Measurements from ENCODE around the gene AUTS2. TPM values are rescaled to one million over a fixed set of nuclear protein-coding genes. Genes with fewer than 3 reads are reported as not detected.
"Not testable (repeated sequence)": the region's sequence is repeated elsewhere in the genome, so short reads cannot be mapped to it uniquely, and the experiment has no call there.

Gene AUTS2
- total RNA-seq, 1 experiment from 2014 or later: 42.1 TPM

DNA sequence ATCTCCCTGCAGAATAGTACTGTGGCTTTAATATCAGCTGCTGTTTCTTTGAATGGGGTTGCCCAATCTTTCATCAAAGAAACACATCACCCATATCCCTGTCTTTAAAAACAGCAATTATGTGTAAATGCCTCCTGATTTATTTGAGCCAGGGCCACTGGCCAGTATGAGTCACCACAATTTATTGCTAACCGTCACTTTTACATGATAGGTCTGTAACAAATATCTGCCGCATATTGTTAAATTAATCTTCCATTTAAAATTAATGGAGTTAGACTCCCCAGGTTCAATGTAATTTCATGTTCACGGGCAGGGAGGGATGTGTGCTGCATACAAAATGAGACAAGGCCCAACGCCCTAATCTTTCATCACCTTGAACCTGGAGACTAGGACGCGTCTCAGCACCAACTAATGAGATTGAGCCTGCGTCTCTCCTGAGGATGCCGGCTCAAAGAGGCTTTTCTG lies 673.4 kb downstream of the AUTS2 start:
- Histone ChIP-seq H3K27me3 (replicated peaks; ENCODE audit: insufficient read depth, low read depth, low read length, poor library complexity) (no peaks in the 10 kb centered on the region), H3K4me3 (ENCODE audit: low read depth, low read length, poor library complexity, severe bottlenecking) (no peak overlapping the region), H3K36me3 (ENCODE audit: insufficient read depth, low read length, poor library complexity, severe bottlenecking) (no peaks in the 10 kb centered on the region), H3K4me1 (ENCODE audit: insufficient read depth, low read length, poor library complexity, severe bottlenecking) (no peaks in the 10 kb centered on the region), H3K9me3 (ENCODE audit: low read depth, low read length, poor library complexity, severe bottlenecking) (no peaks in the 10 kb centered on the region), H3K27ac (ENCODE audit: low read depth, low read length, poor library complexity, severe bottlenecking) (no peak overlapping the region)
- ChIA-PET CTCF (no interaction called here), POLR2A (ENCODE audit: low non-redundant PET) (no interaction called here)
- DNase-seq (ENCODE audit: low spot score): no peak
- TF ChIP-seq, protein P1, sequence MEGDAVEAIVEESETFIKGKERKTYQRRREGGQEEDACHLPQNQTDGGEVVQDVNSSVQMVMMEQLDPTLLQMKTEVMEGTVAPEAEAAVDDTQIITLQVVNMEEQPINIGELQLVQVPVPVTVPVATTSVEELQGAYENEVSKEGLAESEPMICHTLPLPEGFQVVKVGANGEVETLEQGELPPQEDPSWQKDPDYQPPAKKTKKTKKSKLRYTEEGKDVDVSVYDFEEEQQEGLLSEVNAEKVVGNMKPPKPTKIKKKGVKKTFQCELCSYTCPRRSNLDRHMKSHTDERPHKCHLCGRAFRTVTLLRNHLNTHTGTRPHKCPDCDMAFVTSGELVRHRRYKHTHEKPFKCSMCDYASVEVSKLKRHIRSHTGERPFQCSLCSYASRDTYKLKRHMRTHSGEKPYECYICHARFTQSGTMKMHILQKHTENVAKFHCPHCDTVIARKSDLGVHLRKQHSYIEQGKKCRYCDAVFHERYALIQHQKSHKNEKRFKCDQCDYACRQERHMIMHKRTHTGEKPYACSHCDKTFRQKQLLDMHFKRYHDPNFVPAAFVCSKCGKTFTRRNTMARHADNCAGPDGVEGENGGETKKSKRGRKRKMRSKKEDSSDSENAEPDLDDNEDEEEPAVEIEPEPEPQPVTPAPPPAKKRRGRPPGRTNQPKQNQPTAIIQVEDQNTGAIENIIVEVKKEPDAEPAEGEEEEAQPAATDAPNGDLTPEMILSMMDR (conservative IDR thresholded peaks at IDR 0.05; ENCODE audit: low read depth, low read length): no peak
- TF ChIP-seq EZH2 (IDR thresholded peaks at IDR 0.05; ENCODE audit: borderline replicate concordance, low read depth, low read length, poor library complexity, severe bottlenecking): no peak
- no TSS peak for BruUV-seq (replicated peaks)
- intact Hi-C loops (cut with micrococcal nuclease; ENCODE audit: unreplicated experiment): no loop called here

DNA sequence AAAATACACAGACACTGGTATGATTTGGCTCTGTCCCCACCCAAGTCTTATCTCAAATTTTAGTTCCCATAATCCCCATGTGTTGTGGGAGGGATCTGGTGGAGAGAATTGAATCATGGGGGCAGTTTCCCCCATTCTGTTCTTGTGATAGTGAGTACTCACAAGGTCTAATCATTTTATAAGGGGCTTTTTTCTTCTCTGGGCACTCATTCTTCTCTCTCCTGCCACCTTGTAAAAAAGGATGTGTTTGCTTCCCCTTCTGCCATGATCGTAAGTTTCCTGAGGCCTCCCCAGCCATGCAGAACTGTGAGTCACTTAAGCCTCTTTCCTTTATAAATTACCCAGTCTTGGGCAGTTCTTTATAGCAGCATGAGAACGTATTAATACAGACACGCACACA lies 677.3 kb downstream of the AUTS2 start:
- BruUV-seq (replicated peaks); H3K27me3 ChIP-seq (replicated peaks; ENCODE audit: insufficient read depth, low read depth, low read length, poor library complexity); DNase-seq (ENCODE audit: low spot score); H3K9me3 ChIP-seq (ENCODE audit: low read depth, low read length, poor library complexity, severe bottlenecking); intact Hi-C loops (cut with micrococcal nuclease; ENCODE audit: unreplicated experiment); H3K36me3 ChIP-seq (ENCODE audit: insufficient read depth, low read length, poor library complexity, severe bottlenecking); H3K4me1 ChIP-seq (ENCODE audit: insufficient read depth, low read length, poor library complexity, severe bottlenecking); CTCF ChIA-PET; H3K4me3 ChIP-seq (ENCODE audit: low read depth, low read length, poor library complexity, severe bottlenecking); H3K27ac ChIP-seq (ENCODE audit: low read depth, low read length, poor library complexity, severe bottlenecking); POLR2A ChIA-PET (ENCODE audit: low non-redundant PET): not testable (repeated sequence)

DNA sequence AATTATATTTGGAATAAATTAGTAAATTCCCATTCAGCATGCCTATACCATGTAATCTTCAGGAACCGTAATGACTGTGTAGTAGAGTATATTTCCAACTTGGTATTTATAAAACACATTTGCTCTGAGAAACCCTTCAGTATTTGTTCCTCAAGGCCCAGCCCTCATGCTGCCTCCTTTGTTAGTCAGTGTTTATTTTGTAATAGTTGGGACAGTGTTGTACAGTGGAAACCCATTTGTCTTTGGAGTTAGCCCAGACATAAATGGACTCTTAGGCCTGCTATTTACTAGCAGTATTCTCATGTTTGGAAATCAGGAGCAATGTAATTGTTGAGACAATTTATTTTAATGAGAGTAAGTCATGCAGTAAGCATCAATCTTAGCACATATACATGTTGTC lies 686.9 kb downstream of the AUTS2 start:
- TF ChIP-seq, protein P1 (conservative IDR thresholded peaks at IDR 0.05; ENCODE audit: low read depth, low read length): no peak
- no peak for TF ChIP-seq EZH2 (IDR thresholded peaks at IDR 0.05; ENCODE audit: borderline replicate concordance, low read depth, low read length, poor library complexity, severe bottlenecking)
- intact Hi-C loops (cut with micrococcal nuclease; ENCODE audit: unreplicated experiment): no loop called here
- Histone ChIP-seq H3K9me3 (ENCODE audit: low read depth, low read length, poor library complexity, severe bottlenecking) (no peaks in the 10 kb centered on the region), H3K27me3 (replicated peaks; ENCODE audit: insufficient read depth, low read depth, low read length, poor library complexity) (no peaks in the 10 kb centered on the region), H3K4me3 (ENCODE audit: low read depth, low read length, poor library complexity, severe bottlenecking) (no peak overlapping the region), H3K4me1 (ENCODE audit: insufficient read depth, low read length, poor library complexity, severe bottlenecking) (no peaks in the 10 kb centered on the region), H3K36me3 (ENCODE audit: insufficient read depth, low read length, poor library complexity, severe bottlenecking) (no peaks in the 10 kb centered on the region), H3K27ac (ENCODE audit: low read depth, low read length, poor library complexity, severe bottlenecking) (no peak overlapping the region)
- DNase-seq (ENCODE audit: low spot score): no peak
- CTCF ChIA-PET: no interaction called here
- no TSS peak for BruUV-seq (replicated peaks)
- POLR2A ChIA-PET (ENCODE audit: low non-redundant PET): no interaction called here

DNA sequence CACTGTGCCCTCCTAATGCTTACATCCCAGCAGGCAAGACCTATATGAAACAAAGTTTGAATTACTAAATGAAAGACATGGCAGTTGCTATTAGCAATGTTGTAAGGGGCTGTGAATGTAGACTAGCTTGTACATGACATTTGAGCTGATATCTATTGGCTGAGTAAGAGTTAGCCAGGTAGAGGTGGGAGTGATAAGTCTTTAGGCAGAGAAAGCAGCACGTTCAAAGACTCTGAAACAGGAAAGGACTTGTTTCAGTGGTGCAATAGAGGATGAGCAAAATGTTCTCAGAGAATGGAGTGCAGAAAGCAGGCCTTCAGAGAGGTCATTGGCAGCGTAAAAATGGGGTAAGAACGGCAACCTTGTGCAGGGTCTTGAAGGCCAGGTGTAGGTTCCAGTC lies 687.6 kb downstream of the AUTS2 start:
- BruUV-seq (replicated peaks): no TSS peak
- CTCF ChIA-PET: no interaction called here
- POLR2A ChIA-PET (ENCODE audit: low non-redundant PET): no interaction called here
- no peaks in the 10 kb centered on the region for H3K36me3 ChIP-seq (ENCODE audit: insufficient read depth, low read length, poor library complexity, severe bottlenecking)
- intact Hi-C loops (cut with micrococcal nuclease; ENCODE audit: unreplicated experiment): no loop called here
- H3K9me3 ChIP-seq (ENCODE audit: low read depth, low read length, poor library complexity, severe bottlenecking): no peaks in the 10 kb centered on the region
- no peaks in the 10 kb centered on the region for H3K27me3 ChIP-seq (replicated peaks; ENCODE audit: insufficient read depth, low read depth, low read length, poor library complexity)
- H3K4me1 ChIP-seq (ENCODE audit: insufficient read depth, low read length, poor library complexity, severe bottlenecking): no peaks in the 10 kb centered on the region
- no peak overlapping the region for H3K4me3 ChIP-seq (ENCODE audit: low read depth, low read length, poor library complexity, severe bottlenecking)
- DNase-seq (ENCODE audit: low spot score): no peak
- no peak overlapping the region for H3K27ac ChIP-seq (ENCODE audit: low read depth, low read length, poor library complexity, severe bottlenecking)
- TF ChIP-seq EZH2 (IDR thresholded peaks at IDR 0.05; ENCODE audit: borderline replicate concordance, low read depth, low read length, poor library complexity, severe bottlenecking): no peak
- TF ChIP-seq, protein P1 (conservative IDR thresholded peaks at IDR 0.05; ENCODE audit: low read depth, low read length): no peak

All from A673 (cell line).